Suprapubic skin (tissue), 4 donors: Measurements from ENCODE around the gene ZNF683.
"Not testable (repeated sequence)": the region's sequence is repeated elsewhere in the genome, so short reads cannot be mapped to it uniquely, and the experiment has no call there.

Source experiments
- EP300 ChIP-seq: sonication (generic); formaldehyde crosslinking; IDR thresholded peaks from one replicate; pipeline ENCODE4 v1.6.1; 2017; ENCODE audit warnings: antibody characterized with exemption
- POLR2A ChIP-seq, 2 donors: fragments of 450-650 bp; IDR thresholded peaks; one replicate each; pipeline ENCODE4 v1.6.1; 2017; ENCODE audit warnings: antibody characterized with exemption in 2 of 2, mild to moderate bottlenecking in 2 of 2, moderate library complexity in 2 of 2
- POLR2AphosphoS5 ChIP-seq, 3 donors: sonication (generic); formaldehyde crosslinking; IDR thresholded peaks; one replicate each; pipeline ENCODE4 v1.6.1; 2017; ENCODE audit warnings: antibody characterized with exemption in 3 of 3
- TF ChIP-seq, protein P1 (sequence below), 2 donors: fragments of 200-600 bp in 1 of 2; fragments of 450-650 bp in 1 of 2; sonication (generic) in 1 of 2; IDR thresholded peaks; one replicate each; pipeline ENCODE4 v1.5.1; 2016 to 2019; ENCODE audit warnings: antibody characterized with exemption in 2 of 2, mild to moderate bottlenecking in 1 of 2, moderate library complexity in 1 of 2

DNA sequence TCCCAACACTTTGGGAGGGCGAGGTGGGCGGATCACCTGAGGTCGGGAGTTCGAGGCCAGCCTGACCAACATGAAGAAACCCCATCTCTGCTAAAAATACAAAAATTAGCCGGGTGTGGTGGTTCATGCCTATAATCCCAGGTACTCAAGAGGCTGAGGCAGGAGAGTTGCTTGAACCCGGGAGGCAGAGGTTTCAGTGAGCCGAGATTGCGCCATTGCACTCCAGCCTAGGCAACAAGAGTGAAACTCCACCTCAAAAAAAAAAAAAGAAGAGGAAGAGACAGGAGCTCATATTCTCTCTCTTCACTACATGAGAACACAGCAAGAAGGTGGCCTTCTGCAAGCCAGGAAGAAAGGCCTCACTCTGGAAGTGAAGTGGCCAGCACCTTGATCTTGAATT, 39.2 kb downstream of the ZNF683 start:
- TF ChIP-seq POLR2A (IDR thresholded peaks at IDR 0.05); POLR2AphosphoS5 (IDR thresholded peaks at IDR 0.05); EP300: not testable (repeated sequence)
- TF ChIP-seq, protein P1, sequence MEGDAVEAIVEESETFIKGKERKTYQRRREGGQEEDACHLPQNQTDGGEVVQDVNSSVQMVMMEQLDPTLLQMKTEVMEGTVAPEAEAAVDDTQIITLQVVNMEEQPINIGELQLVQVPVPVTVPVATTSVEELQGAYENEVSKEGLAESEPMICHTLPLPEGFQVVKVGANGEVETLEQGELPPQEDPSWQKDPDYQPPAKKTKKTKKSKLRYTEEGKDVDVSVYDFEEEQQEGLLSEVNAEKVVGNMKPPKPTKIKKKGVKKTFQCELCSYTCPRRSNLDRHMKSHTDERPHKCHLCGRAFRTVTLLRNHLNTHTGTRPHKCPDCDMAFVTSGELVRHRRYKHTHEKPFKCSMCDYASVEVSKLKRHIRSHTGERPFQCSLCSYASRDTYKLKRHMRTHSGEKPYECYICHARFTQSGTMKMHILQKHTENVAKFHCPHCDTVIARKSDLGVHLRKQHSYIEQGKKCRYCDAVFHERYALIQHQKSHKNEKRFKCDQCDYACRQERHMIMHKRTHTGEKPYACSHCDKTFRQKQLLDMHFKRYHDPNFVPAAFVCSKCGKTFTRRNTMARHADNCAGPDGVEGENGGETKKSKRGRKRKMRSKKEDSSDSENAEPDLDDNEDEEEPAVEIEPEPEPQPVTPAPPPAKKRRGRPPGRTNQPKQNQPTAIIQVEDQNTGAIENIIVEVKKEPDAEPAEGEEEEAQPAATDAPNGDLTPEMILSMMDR (IDR thresholded peaks at IDR 0.05), result not testable (repeated sequence)
